ENCODE data around the gene MAP3K21.

MAP3K21 gene

DNA sequence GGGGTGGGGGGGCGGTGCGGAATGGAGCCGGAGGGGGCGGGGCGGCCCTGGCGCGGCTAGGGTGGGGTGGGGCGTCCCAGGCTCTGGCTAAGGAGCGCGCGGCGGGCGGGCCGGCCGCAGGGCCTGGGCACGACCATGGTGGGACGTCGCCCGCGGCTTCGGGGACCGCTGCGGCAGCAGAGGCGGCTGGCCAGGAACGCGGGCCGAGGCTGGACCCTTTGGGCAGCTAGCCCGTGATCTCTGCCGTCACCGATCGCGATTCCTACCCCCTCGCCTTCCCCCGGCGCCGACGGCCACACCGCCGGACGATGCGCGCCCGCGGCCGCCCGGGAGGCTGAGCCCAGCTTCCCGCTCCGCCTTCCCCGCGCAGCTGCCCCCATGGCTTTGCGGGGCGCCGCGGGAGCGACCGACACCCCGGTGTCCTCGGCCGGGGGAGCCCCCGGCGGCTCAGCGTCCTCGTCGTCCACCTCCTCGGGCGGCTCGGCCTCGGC is at the start of gene MAP3K21:
Gene MAP3K21, plus strand, starts transcription at position 74 of the 491 bp plus-strand sequence. Its CDS starts 305 bp downstream, at position 379.
- DNase-seq (ENCODE audit: low read depth): no peak

GRCh38 chr1:233278631-233279030 is 48.9 kb upstream of the MAP3K21 start:
- no peak for DNase-seq (ENCODE audit: low read depth)

GRCh38 chr1:233279971-233280370 is 47.6 kb upstream of the MAP3K21 start:
- DNase-seq (ENCODE audit: low read depth): no peak

GRCh38 chr1:233281711-233282581 is 45.6 kb upstream of the MAP3K21 start:
- DNase-seq (ENCODE audit: low read depth): peak; percentile 45

- no peak for DNase-seq (ENCODE audit: low read depth)
Measured at GRCh38 chr1:233282582-233282886, 45.0 kb upstream of the MAP3K21 start.

GRCh38 chr1:233289676-233290075 is 37.8 kb upstream of the MAP3K21 start:
- no peak for DNase-seq (ENCODE audit: low read depth)

DNA sequence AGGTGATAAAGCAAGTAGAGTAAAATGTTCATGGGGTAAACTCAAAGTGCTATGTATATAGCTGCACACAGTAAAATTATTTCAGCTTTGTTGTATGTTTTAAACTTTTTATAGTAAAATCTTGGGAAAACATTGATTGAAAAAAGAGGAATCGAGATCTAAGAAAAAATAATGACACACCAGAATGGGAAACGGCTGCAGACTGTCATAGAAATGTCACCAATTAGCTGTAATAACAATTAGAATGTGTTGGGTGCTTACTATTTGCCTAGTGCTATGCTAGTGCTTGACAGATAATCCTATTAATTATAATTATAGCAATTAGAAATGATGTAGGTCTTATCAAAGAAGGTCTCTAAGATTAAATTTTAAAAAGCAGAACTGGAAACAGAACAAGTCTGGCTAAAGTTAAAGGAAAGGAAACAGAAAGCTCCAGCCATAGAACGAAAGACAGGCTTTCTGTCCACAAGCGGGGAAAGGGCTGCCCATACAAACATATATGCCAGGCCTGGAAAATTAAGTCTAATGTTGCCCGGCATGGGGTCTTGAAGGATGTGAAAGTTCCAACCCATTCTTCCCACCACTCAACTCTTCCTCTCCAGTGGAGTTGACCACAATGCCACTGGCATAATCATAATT is 37.0 kb upstream of the MAP3K21 start:
- DNase-seq (ENCODE audit: low read depth): no peak

DNA sequence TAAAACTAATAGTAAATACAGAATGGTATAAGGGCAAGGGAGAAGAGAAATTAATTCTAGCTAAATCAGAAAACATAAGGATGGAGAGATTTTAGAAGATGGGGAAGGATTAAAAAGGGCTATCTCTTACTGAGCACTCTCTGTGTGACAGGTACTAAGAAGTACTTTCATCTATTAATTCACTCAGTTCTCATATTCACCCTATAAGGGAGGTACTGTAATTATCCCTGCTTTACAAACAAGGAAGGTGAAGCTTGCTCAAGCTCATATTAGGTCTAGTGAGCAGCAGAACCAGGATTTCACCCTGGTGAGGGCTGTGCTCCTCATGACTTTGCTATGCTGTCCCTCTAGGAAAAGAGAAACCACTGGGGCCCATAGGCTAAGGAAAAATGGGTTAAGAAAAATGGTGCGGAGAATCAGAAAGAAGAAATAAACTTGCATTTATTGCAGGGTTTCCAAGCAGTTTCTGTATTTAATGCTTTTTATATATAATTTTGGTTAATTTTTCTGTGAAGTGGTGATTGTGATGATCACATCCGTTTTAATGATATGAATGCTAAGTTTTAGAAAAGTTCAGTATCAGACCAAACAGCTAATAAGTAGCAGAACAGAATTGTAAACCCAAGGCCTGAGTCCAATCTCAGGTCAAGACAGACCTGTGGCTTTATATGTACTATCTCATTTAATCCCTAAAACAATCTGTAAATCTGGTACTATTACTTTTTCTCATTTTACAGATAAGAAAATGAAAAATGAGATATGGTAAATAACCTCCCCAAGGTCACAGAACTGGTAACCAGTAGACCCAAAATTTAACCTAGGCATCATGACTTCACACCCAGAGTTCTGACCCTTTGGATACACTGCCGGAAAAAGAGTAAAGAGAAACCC is 33.7 kb upstream of the MAP3K21 start:
- no peak for DNase-seq (ENCODE audit: low read depth)

GRCh38 chr1:233294913-233295236 is 32.6 kb upstream of the MAP3K21 start:
- DNase-seq (ENCODE audit: low read depth): peak; percentile 16

DNA sequence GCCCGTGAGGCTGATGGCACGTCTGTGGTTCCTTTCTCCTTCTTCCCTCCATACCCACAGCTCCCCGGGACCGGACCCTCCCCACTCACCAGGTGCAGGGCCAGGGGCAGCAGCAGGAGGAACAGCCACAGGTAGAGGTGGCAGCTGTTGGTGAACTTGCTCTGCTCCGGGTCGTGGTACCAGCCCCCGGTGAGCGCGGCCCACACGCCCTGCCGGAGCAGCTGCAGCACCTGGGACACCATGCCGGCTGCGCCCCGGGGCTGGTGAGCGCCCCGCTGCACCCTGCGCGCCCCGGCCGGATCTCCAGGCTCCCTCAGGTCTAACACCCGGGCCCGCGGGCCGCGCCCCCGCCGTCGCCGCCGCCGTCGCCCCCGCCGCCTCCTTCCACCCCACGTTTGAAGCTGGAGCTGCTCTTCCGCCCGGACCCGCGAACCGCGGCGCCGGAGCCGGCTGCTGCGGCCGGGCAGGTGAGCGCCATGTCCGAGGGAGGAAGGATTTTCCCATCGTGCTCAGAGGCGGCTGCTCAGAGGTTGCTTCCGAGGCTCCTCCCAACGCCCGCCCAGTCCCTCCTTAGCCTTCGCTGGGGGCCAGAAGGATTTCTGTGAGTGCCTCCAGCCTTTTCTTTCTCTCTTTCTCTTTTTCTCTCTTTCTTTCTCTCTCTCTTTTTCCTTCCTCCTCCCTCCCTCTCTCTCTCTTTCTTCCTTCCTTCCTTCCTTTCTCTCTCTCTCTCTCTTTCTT is 32.1 kb upstream of the MAP3K21 start, which contains the start of gene PCNX2:
Gene PCNX2, minus strand, starts transcription at position 489 of the 738 bp plus-strand sequence. Its CDS starts 247 bp downstream, at position 242.
- DNase-seq (ENCODE audit: low read depth): peak; percentile 33

DNA sequence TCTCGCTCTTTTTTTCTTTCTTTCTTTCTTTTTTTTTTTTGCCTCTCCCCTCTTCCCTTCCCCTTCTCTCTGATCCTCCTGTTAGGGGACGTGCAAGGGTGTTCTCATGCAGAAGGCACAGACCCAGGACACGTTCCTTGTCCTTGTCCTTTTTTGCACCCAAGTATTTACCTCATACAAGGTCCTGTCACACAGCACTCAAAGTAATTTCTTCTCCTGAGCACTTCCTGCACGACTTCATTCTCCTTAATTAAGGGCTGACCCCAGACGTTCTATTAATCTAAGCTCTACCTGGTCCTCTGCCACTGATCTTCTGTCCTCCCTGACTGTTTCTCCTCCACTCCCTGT is 31.6 kb upstream of the MAP3K21 start:
- DNase-seq (ENCODE audit: low read depth): no peak

- DNase-seq (ENCODE audit: low read depth): no peak
Measured at GRCh38 chr1:233299450-233299849, 28.1 kb upstream of the MAP3K21 start.

DNA sequence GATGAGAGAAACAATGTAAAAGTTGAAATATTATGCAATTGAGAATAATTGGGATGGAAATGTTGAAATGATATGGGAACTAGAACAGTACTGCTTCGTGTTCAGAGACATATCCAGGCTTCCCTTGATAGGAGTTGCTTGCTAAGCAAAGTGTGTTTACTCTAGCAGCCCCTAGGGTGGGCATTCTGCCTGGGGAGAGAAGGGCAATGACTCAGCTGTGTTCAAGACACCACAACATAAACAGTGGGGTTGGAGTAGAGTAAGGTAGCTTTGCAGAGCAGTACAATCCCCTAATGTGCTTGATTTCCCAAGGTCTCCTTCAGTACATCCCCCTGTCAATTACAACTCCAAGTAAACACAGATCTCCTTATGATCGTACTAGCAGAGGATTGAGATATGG is 27.2 kb upstream of the MAP3K21 start:
- DNase-seq (ENCODE audit: low read depth): no peak

- peak; percentile 9 for DNase-seq (ENCODE audit: low read depth)
Measured at GRCh38 chr1:233304489-233305102, 22.9 kb upstream of the MAP3K21 start.

GRCh38 chr1:233313434-233314155 is 13.9 kb upstream of the MAP3K21 start:
- no peak for DNase-seq (ENCODE audit: low read depth)

DNA sequence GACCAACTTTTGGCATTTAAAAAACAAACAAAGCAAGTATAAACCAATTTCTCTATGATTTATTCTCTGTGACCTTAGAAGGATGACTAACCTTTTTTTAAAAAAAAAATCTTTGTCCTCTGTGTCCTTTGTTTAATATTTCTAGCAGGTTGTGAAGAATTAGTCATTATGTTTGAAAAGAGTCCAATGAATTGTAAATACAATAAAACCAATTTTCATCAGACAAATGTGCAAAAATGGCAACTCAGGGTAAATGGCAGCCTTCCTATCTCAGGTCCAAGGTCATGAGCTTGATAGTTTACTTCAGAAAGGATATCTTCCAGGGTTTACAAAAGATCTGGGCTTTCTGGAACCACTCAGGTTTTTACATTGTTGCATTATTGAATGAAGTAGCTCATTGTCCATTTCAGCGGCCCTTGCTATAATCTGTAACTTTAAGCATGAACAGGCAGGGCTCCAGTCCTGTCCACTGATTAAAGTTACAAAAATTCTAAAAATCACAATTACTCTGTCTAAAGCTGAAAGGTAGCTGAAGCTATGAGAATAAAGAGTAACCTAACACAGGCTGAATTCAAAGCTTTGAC is 11.7 kb upstream of the MAP3K21 start:
- no peak for DNase-seq (ENCODE audit: low read depth)

DNA sequence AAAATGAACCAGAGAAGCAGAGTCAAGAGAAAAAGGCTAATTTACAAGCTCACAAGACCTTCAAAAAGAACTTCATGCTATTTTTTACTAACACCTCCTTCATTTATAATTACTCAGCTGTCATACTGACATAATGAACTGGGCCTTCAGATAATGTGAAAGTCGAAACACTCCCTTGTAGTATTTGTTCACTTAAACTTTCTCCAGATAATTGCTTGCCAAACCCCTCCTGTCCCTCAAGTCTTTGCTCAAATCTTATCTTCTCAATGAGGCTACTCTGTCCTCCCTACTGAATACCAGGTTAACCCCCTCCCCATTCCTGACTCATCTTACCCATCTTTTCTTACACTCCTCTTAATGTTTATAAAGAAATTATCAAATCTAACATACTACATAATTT is 11.1 kb upstream of the MAP3K21 start:
- no peak for DNase-seq (ENCODE audit: low read depth)

GRCh38 chr1:233319272-233319671 is 8.3 kb upstream of the MAP3K21 start:
- DNase-seq (ENCODE audit: low read depth): no peak

DNA sequence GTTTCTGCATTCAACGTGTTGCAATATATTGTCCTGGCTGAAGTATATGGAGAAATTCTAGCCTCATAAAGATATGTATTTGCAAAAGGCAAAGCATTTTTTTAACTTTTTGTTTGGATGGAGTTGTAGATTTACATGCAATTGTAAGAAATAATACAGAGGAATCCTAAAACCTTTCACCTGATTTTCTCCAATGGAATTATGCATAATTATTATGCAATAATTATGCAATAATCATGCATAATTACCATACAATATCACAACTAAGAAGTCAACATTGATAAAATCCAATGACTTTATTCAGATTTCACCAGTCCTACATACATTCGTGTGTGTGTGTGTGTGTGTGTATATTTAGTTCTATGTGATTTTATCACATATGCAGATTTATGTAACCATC is 7.5 kb upstream of the MAP3K21 start:
- DNase-seq (ENCODE audit: low read depth): no peak

- no peak for DNase-seq (ENCODE audit: low read depth)
Measured at GRCh38 chr1:233323718-233324117, 3.8 kb upstream of the MAP3K21 start.
